ENCODE measurements around the gene CLPTM1. TPM values are rescaled to one million over a fixed set of nuclear protein-coding genes. Genes with fewer than 3 reads are reported as not detected.

Gene CLPTM1
- total and polyA plus RNA-seq, 3 donors from 2014 or later = 179 to 204 (median 198) TPM

GRCh38 chr19:45020071-45020470, 64.9 kb downstream of the CLPTM1 start:
- DNase-seq = no peak
- no peaks in the 10 kb centered on the region for H3K9me3 ChIP-seq
- H3K27ac ChIP-seq = no peak overlapping the region
- TF ChIP-seq, protein P1, sequence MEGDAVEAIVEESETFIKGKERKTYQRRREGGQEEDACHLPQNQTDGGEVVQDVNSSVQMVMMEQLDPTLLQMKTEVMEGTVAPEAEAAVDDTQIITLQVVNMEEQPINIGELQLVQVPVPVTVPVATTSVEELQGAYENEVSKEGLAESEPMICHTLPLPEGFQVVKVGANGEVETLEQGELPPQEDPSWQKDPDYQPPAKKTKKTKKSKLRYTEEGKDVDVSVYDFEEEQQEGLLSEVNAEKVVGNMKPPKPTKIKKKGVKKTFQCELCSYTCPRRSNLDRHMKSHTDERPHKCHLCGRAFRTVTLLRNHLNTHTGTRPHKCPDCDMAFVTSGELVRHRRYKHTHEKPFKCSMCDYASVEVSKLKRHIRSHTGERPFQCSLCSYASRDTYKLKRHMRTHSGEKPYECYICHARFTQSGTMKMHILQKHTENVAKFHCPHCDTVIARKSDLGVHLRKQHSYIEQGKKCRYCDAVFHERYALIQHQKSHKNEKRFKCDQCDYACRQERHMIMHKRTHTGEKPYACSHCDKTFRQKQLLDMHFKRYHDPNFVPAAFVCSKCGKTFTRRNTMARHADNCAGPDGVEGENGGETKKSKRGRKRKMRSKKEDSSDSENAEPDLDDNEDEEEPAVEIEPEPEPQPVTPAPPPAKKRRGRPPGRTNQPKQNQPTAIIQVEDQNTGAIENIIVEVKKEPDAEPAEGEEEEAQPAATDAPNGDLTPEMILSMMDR (IDR thresholded peaks at IDR 0.05) = no peak
- no peak for TF ChIP-seq POLR2A (IDR thresholded peaks at IDR 0.05)
- intact Hi-C loops (cut with DNase I; ENCODE audit: low total_unique reads) = no loop called here
- 84 to 89% methylated on average over 3 of the region's 3 CpGs for WGBS, 2 donors
- no peaks in the 10 kb centered on the region for H3K4me1 ChIP-seq
- H3K27me3 ChIP-seq = no peaks in the 10 kb centered on the region
- H3K36me3 ChIP-seq (ENCODE audit: low read depth, missing control alignments) = no peaks in the 10 kb centered on the region
- no peak overlapping the region for H3K4me3 ChIP-seq

DNA sequence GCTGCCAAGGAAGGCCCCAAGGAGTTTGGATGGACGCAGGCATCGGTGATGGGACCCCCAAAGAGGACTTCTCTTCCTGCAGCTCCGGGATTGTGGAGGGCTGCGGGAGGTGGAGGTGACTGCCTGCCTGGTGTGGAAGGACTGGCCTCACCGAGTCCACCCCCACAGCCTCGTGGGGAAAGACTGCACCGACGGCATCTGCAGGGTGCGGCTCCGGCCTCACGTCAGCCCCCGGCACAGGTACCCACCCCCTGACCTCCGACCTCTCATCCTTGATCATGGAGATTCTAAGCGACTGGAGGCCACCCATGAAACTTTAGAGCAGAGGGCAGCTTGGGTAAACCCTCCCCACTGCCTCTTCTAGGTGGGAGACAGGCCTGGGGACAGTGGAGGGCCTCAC, 66.8 kb downstream of the CLPTM1 start:
- Histone ChIP-seq H3K4me3 (no peak overlapping the region), H3K27ac (no peak overlapping the region), H3K9me3 (no peaks in the 10 kb centered on the region), H3K36me3 (ENCODE audit: low read depth, missing control alignments) (no peaks in the 10 kb centered on the region), H3K27me3 (no peaks in the 10 kb centered on the region), H3K4me1 (no peaks in the 10 kb centered on the region)
- 84 to 95% methylated on average over 10 to 14 of the region's 14 CpGs for WGBS, 2 donors
- TF ChIP-seq POLR2A (IDR thresholded peaks at IDR 0.05) = no peak
- TF ChIP-seq, protein P1 (IDR thresholded peaks at IDR 0.05) = no peak
- intact Hi-C loops (cut with DNase I; ENCODE audit: low total_unique reads) = no loop called here
- no peak for DNase-seq

DNA sequence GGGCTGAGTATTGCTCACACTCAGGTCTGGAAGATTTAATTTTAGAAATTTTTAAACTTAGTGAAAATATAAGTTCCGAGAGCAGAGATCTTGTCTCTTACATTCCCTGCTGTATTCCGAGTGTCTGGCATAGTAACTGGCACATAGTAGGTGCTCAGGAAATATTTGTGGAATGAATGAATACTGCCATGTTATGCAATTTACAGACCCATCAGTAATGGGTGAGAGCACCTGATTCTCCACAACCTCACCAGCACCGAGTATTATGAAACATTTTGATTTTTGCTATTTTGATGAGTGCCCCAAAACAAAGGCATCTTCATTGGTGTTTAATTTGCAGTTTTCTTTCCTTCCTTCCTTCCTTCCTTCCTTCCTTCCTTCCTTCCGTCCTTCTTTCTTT, 67.9 kb downstream of the CLPTM1 start:
- TF ChIP-seq POLR2A (IDR thresholded peaks at IDR 0.05) = no peak
- TF ChIP-seq, protein P1 (IDR thresholded peaks at IDR 0.05) = no peak
- Histone ChIP-seq H3K27me3 (no peaks in the 10 kb centered on the region), H3K27ac (no peak overlapping the region), H3K9me3 (no peaks in the 10 kb centered on the region), H3K36me3 (ENCODE audit: low read depth, missing control alignments) (no peaks in the 10 kb centered on the region), H3K4me3 (no peak overlapping the region), H3K4me1 (no peaks in the 10 kb centered on the region)
- no peak for DNase-seq
- intact Hi-C loops (cut with DNase I; ENCODE audit: low total_unique reads) = no loop called here
- WGBS, 2 donors = 92 to 98% methylated on average over 4 of the region's 4 CpGs

DNA sequence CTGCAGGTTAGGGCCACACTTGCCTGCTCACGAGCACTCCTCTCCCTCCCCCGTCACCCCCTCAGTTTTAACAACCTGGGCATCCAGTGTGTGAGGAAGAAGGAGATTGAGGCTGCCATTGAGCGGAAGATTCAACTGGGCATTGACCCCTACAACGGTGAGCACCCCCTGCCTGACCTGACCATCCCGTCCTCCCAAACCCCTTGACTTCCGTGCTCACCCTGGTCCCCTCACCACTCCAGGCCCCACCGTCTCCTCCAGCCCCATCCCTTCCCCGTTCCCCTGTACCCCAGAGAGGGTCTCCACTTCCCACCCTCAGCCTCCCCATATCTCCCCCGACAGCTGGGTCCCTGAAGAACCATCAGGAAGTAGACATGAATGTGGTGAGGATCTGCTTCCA, 70.1 kb downstream of the CLPTM1 start:
- 92 to 98% methylated on average over 9 of the region's 9 CpGs for WGBS, 2 donors
- H3K4me1 ChIP-seq = no peaks in the 10 kb centered on the region
- no peaks in the 10 kb centered on the region for H3K36me3 ChIP-seq (ENCODE audit: low read depth, missing control alignments)

GRCh38 chr19:45027371-45027770, 72.2 kb downstream of the CLPTM1 start:
- TF ChIP-seq, protein P1 (IDR thresholded peaks at IDR 0.05) = no peak
- no peak for TF ChIP-seq POLR2A (IDR thresholded peaks at IDR 0.05)
- Histone ChIP-seq H3K27me3 (no peaks in the 10 kb centered on the region), H3K27ac (no peak overlapping the region), H3K9me3 (no peaks in the 10 kb centered on the region), H3K4me3 (no peak overlapping the region), H3K36me3 (ENCODE audit: low read depth, missing control alignments) (no peaks in the 10 kb centered on the region), H3K4me1 (no peaks in the 10 kb centered on the region)
- WGBS, 2 donors = 82 to 86% methylated on average over 2 of the region's 2 CpGs
- DNase-seq = no peak
- intact Hi-C loops (cut with DNase I; ENCODE audit: low total_unique reads) = no loop called here

More for the DNA sequence above, 70.1 kb downstream of the CLPTM1 start:
- no peak for DNase-seq
- no peak overlapping the region for H3K27ac ChIP-seq
- H3K4me3 ChIP-seq = no peak overlapping the region
- no peaks in the 10 kb centered on the region for H3K9me3 ChIP-seq
- TF ChIP-seq, protein P1 (IDR thresholded peaks at IDR 0.05) = no peak
- no peak for TF ChIP-seq POLR2A (IDR thresholded peaks at IDR 0.05)
- intact Hi-C loops (cut with DNase I; ENCODE audit: low total_unique reads) = no loop called here
- no peaks in the 10 kb centered on the region for H3K27me3 ChIP-seq

Measured in testis (tissue), 3 donors.